Keratinocyte (primary cell): ENCODE results near the gene CTXN2.

Experiments used
- CTCF ChIP-seq, 3 experiments: IDR thresholded peaks in 1 of 3; conservative IDR thresholded peaks in 1 of 3; optimal IDR thresholded peaks in 1 of 3; 2 replicates in 2 of 3; 3 replicates in 1 of 3; pipeline versions ENCODE3 to v1.5.1; 2011; ENCODE audit warnings: low read length in 3 of 3, mild to moderate bottlenecking in 3 of 3, moderate library complexity in 2 of 3, control low read depth in 1 of 3, inconsistent platforms in 1 of 3; ENCODE audit not compliant: insufficient read depth in 2 of 3; ENCODE audit errors: extremely low read depth in 1 of 3
- EZH2 ChIP-seq: IDR thresholded peaks from one replicate; pipeline ENCODE4 v1.6.1; 2012; ENCODE audit warnings: inconsistent platforms, mild to moderate bottlenecking, low read length, moderate library complexity

GRCh38 chr15:48168616-48169015 is 22.8 kb upstream of the CTXN2 start:
- no peak for TF ChIP-seq CTCF (optimal IDR thresholded peaks at IDR 0.05 in 1 of 3, IDR thresholded peaks at IDR 0.05 in 1 of 3, conservative IDR thresholded peaks at IDR 0.05 in 1 of 3; ENCODE audit: extremely low read depth in 1 of 3, insufficient read depth in 2 of 3, low read length in 3 of 3)
- no peak for TF ChIP-seq EZH2
